Mammary epithelial cell (primary cell): Measurements from ENCODE around the gene NPC2.

Source experiments
- CTCF ChIP-seq, 2 donors: IDR thresholded peaks in 1 of 2; conservative IDR thresholded peaks in 1 of 2; 2 replicates each; pipeline ENCODE4 v1.5.1; 2011 to 2012; ENCODE audit warnings: inconsistent platforms in 2 of 2, low read length in 2 of 2, mild to moderate bottlenecking in 2 of 2, control low read depth in 1 of 2, low read depth in 1 of 2; ENCODE audit not compliant: insufficient read depth in 1 of 2; ENCODE audit errors: extremely low read depth in 1 of 2
- EZH2 ChIP-seq: IDR thresholded peaks from 2 replicates; pipeline ENCODE4 v1.6.1; 2012; ENCODE audit warnings: low read length, inconsistent platforms, borderline replicate concordance

GRCh38 chr14:74504412-74504811 is 11.3 kb upstream of the NPC2 start:
- TF ChIP-seq EZH2 (no peak), CTCF (conservative IDR thresholded peaks at IDR 0.05 in 1 of 2, IDR thresholded peaks at IDR 0.05 in 1 of 2; ENCODE audit: extremely low read depth in 1 of 2, insufficient read depth in 1 of 2, low read depth in 1 of 2, low read length in 2 of 2) (no peak)
